Gastrocnemius medialis (tissue), 4 donors: ENCODE results near the gene TMEM255B. TPM values are rescaled to one million over a fixed set of nuclear protein-coding genes. Genes with fewer than 3 reads are reported as not detected.

Experiments used
- ATAC-seq, 2 donors: fragments of 150-250 bp; one replicate each; pipeline ENCODE4 v1.9.1; 2016
- DNase-seq, 2 donors: peaks; one replicate each; pipeline ENCODE4 v3.0.0-alpha.2; 2019
- H3K27ac ChIP-seq, 4 donors: fragments of 200-600 bp; sonication (generic); 1 replicate in 1 of 4; 2 replicates in 3 of 4; pipeline ENCODE4 v1.5.1; 2016 to 2018; ENCODE audit warnings: mild to moderate bottlenecking in 2 of 4, moderate library complexity in 1 of 4
- H3K27me3 ChIP-seq, 3 donors: fragments of 200-600 bp; sonication (generic) in 2 of 3; 1 replicate in 1 of 3; 2 replicates in 2 of 3; pipeline versions ENCODE4 v1.5.1 to v1.6.0; 2016 to 2019; ENCODE audit warnings: mild to moderate bottlenecking in 1 of 3, moderate library complexity in 1 of 3
- H3K36me3 ChIP-seq, 2 donors: fragments of 200-600 bp; sonication (generic) in 1 of 2; one replicate each; pipeline ENCODE4 v1.5.1; 2017 to 2018
- H3K4me1 ChIP-seq, 2 donors: fragments of 200-600 bp; sonication (generic) in 1 of 2; one replicate each; pipeline ENCODE4 v1.5.1; 2016 to 2017; ENCODE audit warnings: mild to moderate bottlenecking in 2 of 2
- H3K4me3 ChIP-seq, 4 donors: fragments of 200-600 bp; sonication (generic) in 3 of 4; 1 replicate in 1 of 4; 2 replicates in 3 of 4; pipeline ENCODE4 v1.5.1; 2016 to 2019; ENCODE audit warnings: mild to moderate bottlenecking in 2 of 4
- H3K9me3 ChIP-seq, 3 donors: fragments of 200-600 bp; sonication (generic) in 2 of 3; 1 replicate in 1 of 3; 2 replicates in 2 of 3; pipeline ENCODE4 v1.5.1; 2016 to 2019
- CTCF ChIP-seq, 5 experiments: fragments of 450-650 bp in 3 of 5; fragments of 200-600 bp in 2 of 5; sonication (generic) in 2 of 5; IDR thresholded peaks in 4 of 5; conservative IDR thresholded peaks in 1 of 5; 1 replicate in 4 of 5; 2 replicates in 1 of 5; pipeline ENCODE4 v1.5.1; 2016 to 2019; ENCODE audit warnings: antibody characterized with exemption in 5 of 5, mild to moderate bottlenecking in 3 of 5, moderate library complexity in 3 of 5
- POLR2A ChIP-seq, 2 donors: fragments of 450-650 bp; IDR thresholded peaks; one replicate each; pipeline ENCODE4 v1.6.1; 2017; ENCODE audit warnings: antibody characterized with exemption in 2 of 2, mild to moderate bottlenecking in 2 of 2, moderate library complexity in 2 of 2
- in situ Hi-C, 4 donors: fragments of 200-750 bp; cut with MboI; loops; one replicate each; pipeline versions ENCODE4 v1.15.0 to v1.8.0; 2017; ENCODE audit warnings: low sequenced_read_pairs in 4 of 4
- intact Hi-C: fragments of 100-400 bp; cut with DNase I; formaldehyde crosslinking; loops from one replicate; pipeline ENCODE4 v1.15.1; 2023; ENCODE audit warnings: low total_unique reads
- total RNA-seq, 4 donors: library from RNA; depleted of rRNA; stranded (reverse); fragments of >200 nt; gene quantifications; one replicate each; pipeline versions ENCODE4 v1.1.0 to v1.2.3, GENCODE V29; 2016

Gene TMEM255B
- total RNA-seq, 4 donors from 2014 or later = 0.36 to 1.8 (median 0.59) TPM

- H3K27me3 ChIP-seq = peaks cover 12 to 37% (median 19%) of the 10 kb centered on the region in 3 donors
- H3K4me3 ChIP-seq = no peak overlapping the region
- H3K27ac ChIP-seq = no peak overlapping the region
- DNase-seq (no peak), ATAC-seq (no peak)
- in situ Hi-C loops (no loop called here), intact Hi-C loops (no loop called here)
- H3K4me1 ChIP-seq = peaks cover 7 to 13% of the 10 kb centered on the region in 2 donors
- no peaks in the 10 kb centered on the region for H3K36me3 ChIP-seq
- TF ChIP-seq POLR2A (IDR thresholded peaks at IDR 0.05) (no peak), CTCF (IDR thresholded peaks at IDR 0.05 in 4 of 5, conservative IDR thresholded peaks at IDR 0.05 in 1 of 5) (no peak)
- no peaks in the 10 kb centered on the region for H3K9me3 ChIP-seq
Measured at GRCh38 chr13:113756441-113757097, 2.5 kb upstream of the TMEM255B start.

- Histone ChIP-seq H3K27me3 (peaks cover 23 to 50% (median 31%) of the 10 kb centered on the region in 3 donors), H3K4me1 (peaks cover 7 to 13% of the 10 kb centered on the region in 2 donors), H3K36me3 (no peaks in the 10 kb centered on the region), H3K9me3 (no peaks in the 10 kb centered on the region), H3K27ac (peak overlapping the region in 3 of 4 donors; percentile 39 to 68 (median 66)), H3K4me3 (peak overlapping the region; percentile 68 to 82 (median 72))
- in situ Hi-C loops = no loop called here
- TF ChIP-seq CTCF (IDR thresholded peaks at IDR 0.05 in 4 of 5, conservative IDR thresholded peaks at IDR 0.05 in 1 of 5) (no peak), POLR2A (IDR thresholded peaks at IDR 0.05) (no peak)
- ATAC-seq = peak; percentile 21 to 33
- DNase-seq = no peak
- intact Hi-C loops = no loop called here
Measured at GRCh38 chr13:113759525-113760137, 605 bp downstream of the TMEM255B start.

- DNase-seq = no peak
- Histone ChIP-seq H3K4me3 (no peak overlapping the region), H3K27ac (no peak overlapping the region), H3K4me1 (peaks cover 7 to 13% of the 10 kb centered on the region in 2 donors), H3K27me3 (peaks cover 23 to 48% (median 27%) of the 10 kb centered on the region in 3 donors), H3K36me3 (no peaks in the 10 kb centered on the region), H3K9me3 (no peaks in the 10 kb centered on the region)
- TF ChIP-seq CTCF (IDR thresholded peaks at IDR 0.05 in 4 of 5, conservative IDR thresholded peaks at IDR 0.05 in 1 of 5) = no peak
- TF ChIP-seq POLR2A (IDR thresholded peaks at IDR 0.05) = no peak
- in situ Hi-C loops = no loop called here
- intact Hi-C loops = no loop called here
- no peak for ATAC-seq
Measured at GRCh38 chr13:113761136-113761535, 2.1 kb downstream of the TMEM255B start.

GRCh38 chr13:113762075-113762474 lies 3.0 kb downstream of the TMEM255B start:
- peaks cover 7 to 13% of the 10 kb centered on the region in 2 donors for H3K4me1 ChIP-seq
- no peak overlapping the region for H3K4me3 ChIP-seq
- no peaks in the 10 kb centered on the region for H3K9me3 ChIP-seq
- TF ChIP-seq POLR2A (IDR thresholded peaks at IDR 0.05) = no peak
- no peak for TF ChIP-seq CTCF (IDR thresholded peaks at IDR 0.05 in 4 of 5, conservative IDR thresholded peaks at IDR 0.05 in 1 of 5)
- ATAC-seq (no peak), DNase-seq (no peak)
- intact Hi-C loops = no loop called here
- H3K36me3 ChIP-seq = no peaks in the 10 kb centered on the region
- in situ Hi-C loops = no loop called here
- peaks cover 23 to 48% (median 27%) of the 10 kb centered on the region in 3 donors for H3K27me3 ChIP-seq
- H3K27ac ChIP-seq = no peak overlapping the region
